ENCODE data around the gene MYLK2.

MYLK2 gene

GRCh38 chr20:31836853-31837608, 17.9 kb downstream of the MYLK2 start:
- no peak for DNase-seq

GRCh38 chr20:31837896-31838397, 18.8 kb downstream of the MYLK2 start:
- no peak for DNase-seq

GRCh38 chr20:31838646-31839292, 19.6 kb downstream of the MYLK2 start:
- DNase-seq = no peak

GRCh38 chr20:31839782-31840487, 20.8 kb downstream of the MYLK2 start:
- DNase-seq = no peak

- no peak for DNase-seq
These were observed 22.0 kb downstream of the MYLK2 start for GRCh38 chr20:31840906-31841816.

GRCh38 chr20:31841928-31842327, 22.8 kb downstream of the MYLK2 start:
- DNase-seq = no peak

GRCh38 chr20:31842471-31843157, 23.5 kb downstream of the MYLK2 start:
- DNase-seq = no peak

- DNase-seq = no peak
These were observed 24.1 kb downstream of the MYLK2 start for GRCh38 chr20:31843288-31843687.

- no peak for DNase-seq
These were observed 24.7 kb downstream of the MYLK2 start for GRCh38 chr20:31843881-31844280.

- no peak for DNase-seq
These were observed 25.7 kb downstream of the MYLK2 start for GRCh38 chr20:31844737-31845299.

GRCh38 chr20:31845300-31845863, 26.2 kb downstream of the MYLK2 start, which contains the start of gene FOXS1:
Gene FOXS1 (minus strand): TSS chr20:31845604. CDS start chr20:31845542, 62 bp downstream.
- DNase-seq = no peak

GRCh38 chr20:31846793-31847138, 27.6 kb downstream of the MYLK2 start:
- no peak for DNase-seq

- DNase-seq = no peak
These were observed 29.2 kb downstream of the MYLK2 start for GRCh38 chr20:31848088-31848999.

- DNase-seq = no peak
These were observed 30.3 kb downstream of the MYLK2 start for GRCh38 chr20:31849306-31849930.

GRCh38 chr20:31851240-31851955, 32.2 kb downstream of the MYLK2 start:
- DNase-seq = no peak

- DNase-seq = no peak
These were observed 34.3 kb downstream of the MYLK2 start for GRCh38 chr20:31853481-31853880.

GRCh38 chr20:31856516-31856915, 37.4 kb downstream of the MYLK2 start:
- no peak for DNase-seq

- no peak for DNase-seq
These were observed 39.0 kb downstream of the MYLK2 start for GRCh38 chr20:31857861-31858759.
